ENCODE measurements around the gene SERPINA10. TPM values are rescaled to one million over a fixed set of nuclear protein-coding genes. Genes with fewer than 3 reads are reported as not detected.

SERPINA10 gene
- total RNA-seq, 1 experiment from 2014 or later: 7.3 TPM

DNA sequence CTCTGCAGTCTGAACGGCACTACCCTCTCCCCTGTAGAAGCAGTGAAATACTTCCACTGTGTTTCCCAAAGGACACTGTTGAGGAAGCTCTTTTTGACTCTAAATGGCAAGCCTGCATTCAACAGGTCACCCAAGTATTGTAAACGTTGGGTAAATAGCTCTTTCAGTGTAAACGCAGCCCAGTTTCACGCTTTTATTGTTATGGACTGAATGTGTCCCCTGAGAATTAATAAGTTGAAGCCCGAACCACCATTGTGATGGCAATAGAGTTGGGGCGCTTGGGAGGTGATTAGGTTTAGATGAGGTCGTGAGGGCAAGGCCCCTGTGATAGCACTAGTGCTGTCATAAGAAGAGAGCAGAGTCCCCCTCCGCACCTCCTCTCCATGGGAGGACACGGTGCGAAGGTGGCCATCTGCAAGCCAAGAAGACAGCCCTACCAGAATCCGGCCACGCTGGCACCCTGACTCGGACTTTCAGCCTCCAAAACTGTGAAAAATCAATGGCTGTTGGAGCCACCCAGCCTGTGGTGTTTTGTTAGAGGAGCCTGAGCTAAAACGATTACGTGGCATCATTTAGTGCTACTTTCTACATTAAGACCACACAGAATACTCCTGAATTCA lies 1.1 kb downstream of the SERPINA10 start:
- H3K4me1 Mint-ChIP-seq (ENCODE audit: low read depth, unreplicated experiment): peaks cover 9% of the 10 kb centered on the region
- DNase-seq: no peak
- Histone ChIP-seq H3K36me3 (ENCODE audit: control insufficient read depth, insufficient read depth, low read length) (peaks cover 3% of the 10 kb centered on the region), H3K4me3 (ENCODE audit: low read depth, low read length) (no peak overlapping the region; the same call in 1 of the 2 replicates), H3K27me3 (replicated peaks; ENCODE audit: control insufficient read depth, insufficient read depth, low read length) (no peaks in the 10 kb centered on the region), H3K4me1 (peaks cover 36% of the 10 kb centered on the region), H3K9me3 (no peaks in the 10 kb centered on the region)
- peak overlapping the region; percentile 81 for H3K27ac Mint-ChIP-seq (ENCODE audit: unreplicated experiment)
- ChIA-PET CTCF (interaction anchor here (0.6 to 1.2 kb wide), 2 partner anchors 194 to 1048 kb away, joined by 3 to 4 read pairs; no protein-coding TSS in a partner anchor), POLR2A (no interaction called here)
- no peaks in the 10 kb centered on the region for H3K9me3 Mint-ChIP-seq (ENCODE audit: unreplicated experiment)
- BruUV-seq (replicated peaks): no TSS peak
- H3K4me3 Mint-ChIP-seq (ENCODE audit: unreplicated experiment): no peak overlapping the region
- intact Hi-C loops (cut with micrococcal nuclease; ENCODE audit: unreplicated experiment): loop anchor here (2.0 kb wide), 1 partner anchor 49 kb away; no protein-coding TSS in a partner anchor
- no peak for TF ChIP-seq CTCF (IDR thresholded peaks at IDR 0.05; ENCODE audit: insufficient read depth in 1 of 2, low read depth in 1 of 2, low read length in 1 of 2, severe bottlenecking in 1 of 2, unreplicated experiment in 1 of 2)
- H3K27me3 Mint-ChIP-seq (ENCODE audit: insufficient read depth, unreplicated experiment): no peaks in the 10 kb centered on the region
- H3K36me3 Mint-ChIP-seq (ENCODE audit: insufficient read depth, unreplicated experiment): no peaks in the 10 kb centered on the region

DNA sequence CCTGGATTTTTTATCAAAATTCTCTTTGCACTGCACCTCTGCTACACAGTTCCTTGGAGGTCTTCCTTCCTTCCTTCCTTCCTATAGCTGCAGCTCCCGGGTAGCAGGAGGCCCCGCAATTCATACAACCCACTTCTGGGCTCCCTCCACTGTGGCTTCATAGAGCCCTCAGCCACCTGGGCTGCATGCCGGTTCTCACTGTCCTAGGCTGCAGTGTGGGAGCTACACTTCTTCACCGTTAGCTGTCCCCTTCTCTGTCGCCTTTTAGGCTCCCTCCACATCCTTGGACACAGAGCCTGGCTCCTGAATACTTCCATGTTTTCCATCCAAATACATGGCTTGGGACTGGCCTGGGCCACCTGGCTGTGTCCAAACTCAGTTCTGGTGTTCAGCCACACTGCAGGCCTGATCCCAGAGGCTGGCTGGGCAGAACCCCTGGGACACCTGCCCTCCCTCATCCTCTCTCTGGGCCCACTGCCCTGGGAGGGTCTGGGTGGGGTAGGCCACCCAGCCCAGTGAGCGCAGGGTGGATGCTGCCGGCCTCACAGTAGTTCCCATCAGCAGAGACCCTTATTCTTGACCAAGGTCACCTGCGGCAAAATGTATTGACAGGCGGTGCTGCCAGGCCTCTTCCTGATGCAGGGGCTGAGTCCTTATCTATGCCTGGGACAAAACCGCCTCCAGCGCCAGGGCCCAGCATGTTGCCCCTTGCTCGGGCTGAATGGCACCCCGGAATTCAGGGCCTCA lies 1.7 kb downstream of the SERPINA10 start:
- intact Hi-C loops (cut with micrococcal nuclease; ENCODE audit: unreplicated experiment): no loop called here
- no TSS peak for BruUV-seq (replicated peaks)
- DNase-seq: no peak
- ChIA-PET POLR2A (no interaction called here), CTCF (no interaction called here)
- Histone ChIP-seq H3K4me3 (ENCODE audit: low read depth, low read length) (no peak overlapping the region), H3K4me1 (peaks cover 31% of the 10 kb centered on the region), H3K36me3 (ENCODE audit: control insufficient read depth, insufficient read depth, low read length) (peaks cover 3% of the 10 kb centered on the region), H3K9me3 (no peaks in the 10 kb centered on the region), H3K27me3 (replicated peaks; ENCODE audit: control insufficient read depth, insufficient read depth, low read length) (no peaks in the 10 kb centered on the region)
- no peaks in the 10 kb centered on the region for H3K27me3 Mint-ChIP-seq (ENCODE audit: insufficient read depth, unreplicated experiment)
- no peak overlapping the region for H3K4me3 Mint-ChIP-seq (ENCODE audit: unreplicated experiment)
- H3K4me1 Mint-ChIP-seq (ENCODE audit: low read depth, unreplicated experiment): peaks cover 9% of the 10 kb centered on the region
- no peak for TF ChIP-seq CTCF (IDR thresholded peaks at IDR 0.05; ENCODE audit: insufficient read depth in 1 of 2, low read depth in 1 of 2, low read length in 1 of 2, severe bottlenecking in 1 of 2, unreplicated experiment in 1 of 2)
- no peak overlapping the region for H3K27ac Mint-ChIP-seq (ENCODE audit: unreplicated experiment)
- H3K9me3 Mint-ChIP-seq (ENCODE audit: unreplicated experiment): no peaks in the 10 kb centered on the region
- no peaks in the 10 kb centered on the region for H3K36me3 Mint-ChIP-seq (ENCODE audit: insufficient read depth, unreplicated experiment)

- Histone ChIP-seq H3K4me3 (ENCODE audit: low read depth, low read length) (no peak overlapping the region), H3K36me3 (ENCODE audit: control insufficient read depth, insufficient read depth, low read length) (peaks cover 3% of the 10 kb centered on the region), H3K4me1 (peaks cover 31% of the 10 kb centered on the region), H3K9me3 (no peaks in the 10 kb centered on the region), H3K27me3 (replicated peaks; ENCODE audit: control insufficient read depth, insufficient read depth, low read length) (no peaks in the 10 kb centered on the region)
- Mint-ChIP-seq H3K4me1 (ENCODE audit: low read depth, unreplicated experiment) (peaks cover 9% of the 10 kb centered on the region), H3K27me3 (ENCODE audit: insufficient read depth, unreplicated experiment) (no peaks in the 10 kb centered on the region), H3K36me3 (ENCODE audit: insufficient read depth, unreplicated experiment) (no peaks in the 10 kb centered on the region), H3K27ac (ENCODE audit: unreplicated experiment) (no peak overlapping the region), H3K9me3 (ENCODE audit: unreplicated experiment) (no peaks in the 10 kb centered on the region), H3K4me3 (ENCODE audit: unreplicated experiment) (no peak overlapping the region)
- intact Hi-C loops (cut with micrococcal nuclease; ENCODE audit: unreplicated experiment): no loop called here
- BruUV-seq (replicated peaks): no TSS peak
- CTCF ChIA-PET: no interaction called here
- POLR2A ChIA-PET: no interaction called here
- TF ChIP-seq CTCF (IDR thresholded peaks at IDR 0.05; ENCODE audit: insufficient read depth in 1 of 2, low read depth in 1 of 2, low read length in 1 of 2, severe bottlenecking in 1 of 2, unreplicated experiment in 1 of 2): no peak
- no peak for DNase-seq
Observed at GRCh38 chr14:94290197-94290596, 2.9 kb downstream of the SERPINA10 start.

Data from Caco-2 (cell line).